ENCODE data around the gene TTLL12.

TTLL12 gene

GRCh38 chr22:43198126-43198525 is 11.2 kb upstream of the TTLL12 start:
- no peak for DNase-seq

- DNase-seq, result no peak
Observed at GRCh38 chr22:43197271-43197941, 10.5 kb upstream of the TTLL12 start.

GRCh38 chr22:43191831-43192230 is 4.9 kb upstream of the TTLL12 start:
- DNase-seq, result no peak

- no peak for DNase-seq
Observed at GRCh38 chr22:43188829-43189545, 2.1 kb upstream of the TTLL12 start.

GRCh38 chr22:43187171-43188099 is 501 bp upstream of the TTLL12 start:
- DNase-seq, result peak; percentile 97

GRCh38 chr22:43185860-43186261 is 1.1 kb downstream of the TTLL12 start:
- DNase-seq, result no peak

- DNase-seq, result no peak
Observed at GRCh38 chr22:43183496-43184277, 3.2 kb downstream of the TTLL12 start.

GRCh38 chr22:43182726-43183125 is 4.2 kb downstream of the TTLL12 start:
- no peak for DNase-seq

- no peak for DNase-seq
Observed at GRCh38 chr22:43182118-43182517, 4.8 kb downstream of the TTLL12 start.

- DNase-seq, result no peak
Observed at GRCh38 chr22:43181321-43182076, 5.4 kb downstream of the TTLL12 start.

- no peak for DNase-seq
Observed at GRCh38 chr22:43180670-43181069, 6.3 kb downstream of the TTLL12 start.

- no peak for DNase-seq
Observed at GRCh38 chr22:43179911-43180195, 7.1 kb downstream of the TTLL12 start.

- DNase-seq, result no peak
Observed at GRCh38 chr22:43179146-43179910, 7.6 kb downstream of the TTLL12 start.

- DNase-seq, result no peak
Observed at GRCh38 chr22:43177479-43177878, 9.5 kb downstream of the TTLL12 start.

GRCh38 chr22:43176090-43176489 is 10.8 kb downstream of the TTLL12 start:
- no peak for DNase-seq

GRCh38 chr22:43174941-43175531 is 11.9 kb downstream of the TTLL12 start:
- no peak for DNase-seq

GRCh38 chr22:43173976-43174720 is 12.8 kb downstream of the TTLL12 start:
- DNase-seq, result no peak

GRCh38 chr22:43173566-43173965 is 13.4 kb downstream of the TTLL12 start:
- DNase-seq, result no peak

GRCh38 chr22:43172191-43172590 is 14.7 kb downstream of the TTLL12 start:
- DNase-seq, result no peak

GRCh38 chr22:43171607-43172006 is 15.3 kb downstream of the TTLL12 start:
- no peak for DNase-seq

All from CD4-positive, alpha-beta T cell treated with Interferon gamma for 1 hour (primary cell).